22Rv1 (cell line): ENCODE results near the gene PLA2R1.

Experiments used
- CTCF ChIP-seq: fragments of 450-650 bp; IDR thresholded peaks from 2 replicates; pipeline ENCODE4 v1.5.1; 2017; ENCODE audit warnings: mild to moderate bottlenecking
- ZFX ChIP-seq: fragments of 450-650 bp; IDR thresholded peaks from 2 replicates; pipeline ENCODE4 v1.6.1; 2017; ENCODE audit warnings: antibody characterized with exemption, borderline replicate concordance

GRCh38 chr2:160105366-160105765 lies 43.0 kb upstream of the PLA2R1 start:
- TF ChIP-seq CTCF (no peak), ZFX (no peak)
